ENCODE results near the gene THSD4.
"Not testable (repeated sequence)": the region's sequence is repeated elsewhere in the genome, so short reads cannot be mapped to it uniquely, and the experiment has no call there.

The THSD4 gene

DNA sequence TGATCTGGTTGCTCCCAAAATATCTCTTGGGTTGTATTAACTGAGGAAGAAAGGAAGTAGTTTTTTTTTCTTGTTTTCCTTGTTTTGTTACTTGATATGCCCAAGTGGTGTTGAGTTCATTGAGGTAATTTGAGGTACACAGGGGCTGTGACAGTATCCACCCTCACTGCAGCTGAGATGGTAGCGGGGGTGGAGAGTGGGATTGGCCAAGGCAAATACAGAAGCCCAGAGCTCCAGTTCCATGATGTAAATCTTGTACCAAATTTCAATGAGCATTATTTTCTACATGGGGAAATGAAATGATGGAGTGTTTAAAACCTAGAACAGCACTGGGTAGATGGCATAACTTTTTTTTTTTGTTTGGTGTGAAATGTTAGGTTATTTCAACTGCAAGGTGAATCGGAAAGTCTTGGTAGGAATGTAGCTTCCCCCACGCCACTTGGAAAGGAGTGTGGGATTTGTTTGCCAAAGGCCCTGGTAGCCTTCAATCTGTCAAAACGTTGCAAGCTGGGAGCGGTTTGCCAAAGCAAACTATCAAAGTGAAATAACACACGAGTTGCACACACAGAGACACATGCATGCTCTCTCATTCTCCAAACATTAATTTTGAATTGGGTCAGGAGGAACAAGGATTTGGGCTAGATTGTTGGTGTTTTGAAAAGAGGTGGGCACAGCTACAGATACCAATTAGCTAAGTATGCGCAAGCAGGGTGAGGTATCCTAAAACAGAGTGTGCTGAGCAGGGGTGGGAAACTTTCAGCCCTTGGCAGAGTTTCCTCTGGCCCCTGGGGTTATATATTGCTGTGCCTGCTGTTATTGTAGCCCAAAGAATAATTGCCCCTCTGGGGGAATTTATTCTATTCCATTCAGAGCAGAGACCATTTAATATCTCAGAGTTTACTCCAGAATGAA lies 34.6 kb downstream of the THSD4 start:
- no peak for DNase-seq

DNA sequence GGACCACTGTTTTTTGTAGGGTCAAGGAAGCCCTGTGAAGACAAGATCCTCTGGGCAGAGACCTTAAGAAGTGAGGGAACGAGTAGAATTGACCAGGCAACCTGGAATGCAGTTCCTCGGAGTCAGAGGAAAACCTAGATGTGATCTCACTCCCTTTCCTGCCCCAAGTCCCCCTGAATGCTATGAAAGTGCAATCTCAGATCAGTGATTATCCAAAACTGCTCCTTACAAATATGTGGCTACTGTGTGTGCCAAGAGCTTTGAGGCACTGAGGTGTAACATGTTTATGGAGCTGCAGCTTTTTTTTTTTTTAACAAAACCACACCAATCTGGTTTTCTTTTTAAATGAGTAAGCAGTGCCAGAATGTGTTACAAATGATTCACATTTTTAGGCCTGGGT lies 35.8 kb downstream of the THSD4 start:
- DNase-seq = no peak

DNA sequence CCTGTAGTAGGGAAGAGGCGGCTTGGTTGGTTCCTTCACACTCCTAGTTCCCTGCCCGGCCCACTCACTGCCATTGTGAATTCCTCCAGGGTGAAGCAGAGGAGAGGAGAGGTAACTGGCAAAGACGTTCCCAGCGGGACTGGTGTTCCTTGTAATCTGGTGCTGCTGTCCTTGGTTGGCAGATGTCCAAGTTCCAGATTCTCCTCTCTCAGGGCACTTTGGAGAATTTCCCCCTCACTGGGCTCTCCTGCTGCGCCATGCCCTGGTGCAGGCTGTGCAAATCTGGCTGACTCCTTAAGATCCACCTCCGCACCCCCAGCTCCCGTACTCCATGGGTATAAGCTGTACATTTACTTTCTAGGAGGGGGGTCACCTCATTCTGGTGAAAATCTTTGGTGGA lies 37.3 kb downstream of the THSD4 start:
- DNase-seq = no peak

DNA sequence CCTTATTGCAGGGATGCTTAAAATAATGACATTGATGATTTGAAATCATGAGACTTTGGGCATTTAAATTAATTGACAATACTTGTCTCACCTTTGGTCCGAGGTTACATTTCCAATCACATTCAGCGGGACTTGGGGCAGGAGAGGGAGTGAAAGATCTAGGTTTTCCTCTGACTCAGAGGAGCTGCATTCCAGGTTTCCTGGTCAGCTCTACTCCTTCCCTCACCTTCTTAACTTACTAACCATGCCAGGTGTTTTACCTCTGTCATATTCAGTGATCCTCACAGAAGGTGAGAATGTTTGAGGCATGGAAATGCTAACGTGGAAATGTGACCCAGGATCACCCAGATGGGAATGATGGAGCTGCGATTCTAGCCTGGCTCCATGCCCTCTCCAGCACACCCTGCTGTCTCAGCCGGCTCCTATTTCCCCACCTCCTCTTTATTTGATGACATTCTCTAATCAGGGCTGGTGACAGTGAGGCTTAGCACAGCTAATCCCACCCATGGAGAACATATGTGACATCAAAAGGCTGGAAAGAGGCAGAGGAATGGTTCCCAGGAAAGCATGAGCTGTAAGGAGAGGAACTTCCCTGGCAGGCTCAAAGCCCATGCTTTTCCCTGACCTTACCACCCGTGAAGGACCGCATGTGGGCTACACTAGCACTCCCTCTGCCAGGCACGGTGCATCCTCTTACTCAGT lies 38.7 kb downstream of the THSD4 start:
- DNase-seq = no peak

DNA sequence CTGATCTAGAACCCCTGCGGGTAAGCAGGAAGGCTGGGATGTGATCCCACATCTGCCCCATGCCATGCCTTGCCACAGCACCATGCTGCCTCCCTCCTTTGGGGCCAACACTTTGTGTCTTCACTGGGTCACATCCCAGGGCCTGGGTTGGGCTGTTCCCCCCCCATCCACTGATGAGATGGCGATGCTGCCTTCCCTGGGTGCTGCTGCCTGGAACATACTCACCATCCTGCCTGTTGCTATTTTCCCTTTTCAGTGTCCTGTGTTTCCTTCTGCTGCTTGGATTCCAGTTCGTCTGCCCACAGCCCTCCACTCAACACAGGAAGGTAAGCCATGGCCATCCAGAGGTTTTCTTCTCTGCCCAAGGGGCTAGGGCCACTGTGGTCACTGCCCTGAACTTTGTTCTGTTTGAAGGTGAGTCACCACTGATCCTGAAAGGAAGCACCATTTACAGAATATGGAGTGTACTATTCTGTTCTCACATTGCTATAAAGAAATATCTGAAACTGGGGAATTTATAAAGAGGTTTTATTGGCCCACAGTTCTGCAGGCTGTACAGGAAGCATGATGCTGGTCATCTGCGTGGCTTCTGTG lies 39.4 kb downstream of the THSD4 start:
- DNase-seq = no peak

DNA sequence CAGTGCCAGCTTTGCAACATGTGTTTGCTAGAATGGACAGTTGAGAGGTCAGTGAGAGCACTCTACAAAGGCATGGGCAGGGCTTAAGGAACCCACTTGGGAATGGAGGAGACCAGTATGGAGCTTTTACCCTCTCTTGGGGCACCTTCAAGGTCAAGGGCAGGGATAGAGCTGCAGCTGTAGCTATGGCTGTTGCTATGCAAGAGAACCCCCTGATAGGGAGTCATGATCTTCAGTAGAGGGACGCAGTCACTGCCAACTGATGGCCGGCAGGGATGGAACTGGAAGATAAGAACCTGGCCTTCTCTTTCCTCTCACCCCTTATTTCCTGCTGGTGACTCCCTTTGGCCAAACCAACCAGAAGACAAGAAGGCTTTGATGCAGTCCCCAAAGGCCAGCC lies 40.3 kb downstream of the THSD4 start:
- no peak for DNase-seq

DNA sequence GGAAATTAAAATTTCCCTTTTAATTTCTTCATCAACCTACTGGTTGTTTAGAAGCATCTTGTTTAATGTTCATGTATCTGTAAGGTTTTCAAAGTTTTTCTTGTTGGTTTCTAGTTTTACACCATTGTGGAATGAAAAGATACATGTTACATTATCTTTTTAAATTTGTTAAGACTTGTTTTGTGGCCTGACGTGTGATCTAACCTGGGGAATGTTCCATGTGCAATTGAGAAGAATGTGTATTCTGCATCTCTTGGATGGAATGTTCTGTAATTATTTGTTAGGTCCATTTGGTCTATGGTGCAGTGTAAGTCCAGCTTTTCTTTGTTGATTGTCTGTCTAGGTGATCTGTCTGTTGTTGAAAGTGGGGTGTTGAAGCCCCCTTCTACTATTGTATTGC lies 45.7 kb downstream of the THSD4 start:
- no peak for DNase-seq

DNA sequence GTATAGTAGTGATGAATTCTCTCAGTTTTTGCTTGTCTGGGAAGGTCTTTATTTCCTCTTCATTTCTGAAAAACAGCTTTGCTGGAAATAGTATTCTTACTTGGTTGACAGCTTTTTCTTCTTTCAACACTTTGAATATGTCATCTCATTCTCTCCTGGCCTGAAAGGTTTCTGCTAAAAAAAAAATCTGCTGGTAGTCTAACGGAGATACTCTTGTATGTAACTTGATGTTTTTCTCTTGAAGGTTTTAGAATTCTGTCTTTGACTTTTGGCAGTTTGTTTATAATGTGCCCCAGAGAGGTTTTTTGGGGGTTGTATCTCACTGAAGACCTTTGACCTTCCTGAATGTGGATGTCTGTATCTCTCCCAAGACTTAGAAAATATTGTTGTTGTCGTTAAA lies 47.0 kb downstream of the THSD4 start:
- DNase-seq = no peak

DNA sequence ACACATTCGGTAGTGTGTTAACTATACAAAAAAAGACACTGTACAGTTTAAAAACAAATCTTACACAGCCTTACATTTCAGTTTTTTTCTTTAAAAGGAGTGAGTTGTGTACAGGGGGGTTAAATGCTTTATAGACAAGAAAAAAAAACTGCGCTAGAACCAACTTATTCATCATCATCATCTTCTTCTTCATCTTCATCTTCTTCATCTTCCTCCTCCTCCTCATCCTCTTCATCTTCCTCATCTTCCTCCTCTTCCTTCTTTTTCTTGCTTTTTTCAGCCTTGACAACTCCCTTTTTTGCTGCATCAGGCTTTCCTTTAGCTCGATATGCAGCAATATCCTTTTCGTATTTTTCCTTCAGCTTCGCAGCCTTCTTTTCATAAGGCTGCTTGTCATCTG lies 49.3 kb downstream of the THSD4 start:
- not testable (repeated sequence) for DNase-seq

DNA sequence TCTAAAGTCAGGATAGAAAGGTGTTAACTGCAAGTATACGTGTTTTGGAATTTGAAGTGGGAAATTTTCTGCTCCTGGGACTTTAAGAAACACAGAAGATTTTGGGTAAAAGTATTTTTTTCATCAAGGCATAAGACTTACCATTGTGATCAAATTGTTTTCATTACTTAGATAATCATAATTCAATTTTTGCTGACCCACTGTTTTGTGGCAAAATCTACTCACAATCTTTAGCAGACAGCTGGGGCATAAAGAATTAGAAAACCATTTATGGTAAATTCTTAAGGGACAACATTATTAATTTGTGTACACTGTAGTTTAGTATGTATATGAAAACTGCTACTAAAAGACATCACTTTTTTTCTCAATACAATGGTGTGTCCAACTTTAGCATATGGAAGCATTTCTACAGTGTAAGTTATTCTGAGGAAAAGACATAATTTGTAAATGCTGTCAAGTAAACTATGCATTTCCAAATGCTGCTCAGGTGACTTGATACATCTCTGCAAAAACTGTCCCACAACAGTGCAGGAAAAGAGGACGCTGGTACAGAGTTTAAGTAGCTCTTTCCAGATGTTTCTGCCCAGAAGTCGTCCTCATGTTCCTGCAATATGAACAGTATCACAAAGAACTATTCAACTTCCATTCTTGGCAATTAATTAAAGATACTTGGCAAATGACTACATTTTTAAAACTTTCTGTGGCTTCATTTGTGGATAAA lies 52.3 kb downstream of the THSD4 start:
- DNase-seq = no peak

DNA sequence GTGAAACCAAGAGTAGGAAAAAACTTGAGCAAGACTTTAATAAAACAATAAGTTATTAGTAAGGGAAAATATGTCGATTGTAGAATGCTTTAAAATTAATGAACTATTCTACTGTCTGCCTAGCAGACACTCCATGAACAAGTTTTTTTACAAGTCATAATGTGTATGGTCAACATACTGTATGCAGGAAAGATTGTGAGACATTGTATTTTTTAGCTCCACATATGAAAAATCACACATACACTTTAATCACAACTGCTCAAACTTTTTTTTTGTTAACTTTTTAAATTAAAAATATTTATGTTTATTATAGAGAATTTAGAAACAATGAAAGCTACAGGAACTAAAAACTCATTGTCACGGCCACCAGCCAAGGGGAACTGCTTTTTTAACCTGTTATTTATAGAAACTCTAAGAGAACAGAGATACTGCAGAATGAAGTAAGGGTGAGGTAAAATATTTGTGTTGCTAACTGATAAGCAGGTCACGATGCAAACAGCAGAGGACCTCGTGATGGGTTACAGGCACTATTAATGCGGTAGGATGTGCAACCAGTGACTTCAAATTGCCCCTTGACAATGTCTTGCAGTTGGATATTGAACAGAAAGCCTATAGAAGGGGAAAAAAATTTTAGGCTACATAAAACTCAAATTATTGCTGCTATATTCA lies 53.0 kb downstream of the THSD4 start:
- no peak for DNase-seq

DNA sequence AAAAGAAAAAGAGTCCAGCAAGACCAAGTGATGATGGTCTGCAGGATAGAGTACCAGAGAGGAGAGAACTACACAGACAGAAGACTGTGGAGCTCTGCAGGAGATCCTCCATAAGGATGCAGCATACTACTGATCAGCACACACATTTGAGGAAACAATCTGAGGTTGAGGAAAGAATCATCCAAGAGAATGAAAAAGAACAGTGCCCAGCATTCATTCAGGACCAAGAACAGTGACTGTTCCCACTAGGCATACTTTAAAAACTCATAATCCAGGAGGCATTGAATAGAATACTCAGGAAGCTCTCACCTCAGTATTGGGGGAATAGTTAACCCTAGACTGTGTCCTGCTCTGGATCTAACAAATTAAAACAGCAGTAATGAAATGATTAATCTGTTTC lies 54.9 kb downstream of the THSD4 start:
- DNase-seq = no peak

DNA sequence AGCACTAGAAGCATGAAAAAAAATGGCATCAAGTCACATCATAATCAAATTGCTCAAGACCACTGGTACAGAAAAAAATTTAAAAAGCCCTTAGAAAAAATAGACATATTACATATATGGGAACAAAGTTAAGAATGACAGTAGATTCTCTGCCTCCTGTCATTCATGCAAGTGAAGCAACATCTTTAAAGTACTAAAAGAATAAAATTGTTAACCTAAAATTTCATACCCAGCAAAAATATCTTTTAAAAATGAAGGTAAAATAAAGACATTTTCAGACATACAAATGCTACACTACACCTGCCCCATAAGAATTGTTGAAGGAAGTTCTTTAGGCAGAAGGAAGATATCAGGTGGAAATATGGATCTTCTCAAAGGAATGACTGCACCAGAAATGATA lies 55.9 kb downstream of the THSD4 start:
- DNase-seq = no peak

DNA sequence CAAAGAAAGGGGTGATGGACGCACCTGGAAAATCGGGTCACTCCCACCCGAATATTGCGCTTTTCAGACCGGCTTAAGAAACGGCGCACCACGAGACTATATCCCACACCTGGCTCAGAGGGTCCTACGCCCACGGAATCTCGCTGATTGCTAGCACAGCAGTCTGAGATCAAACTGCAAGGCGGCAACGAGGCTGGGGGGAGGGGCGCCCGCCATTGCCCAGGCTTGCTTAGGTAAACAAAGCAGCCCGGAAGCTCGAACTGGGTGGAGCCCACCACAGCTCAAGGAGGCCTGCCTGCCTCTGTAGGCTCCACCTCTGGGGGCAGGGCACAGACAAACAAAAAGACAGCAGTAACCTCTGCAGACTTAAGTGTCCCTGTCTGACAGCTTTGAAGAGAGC lies 59.1 kb downstream of the THSD4 start:
- DNase-seq = not testable (repeated sequence)

DNA sequence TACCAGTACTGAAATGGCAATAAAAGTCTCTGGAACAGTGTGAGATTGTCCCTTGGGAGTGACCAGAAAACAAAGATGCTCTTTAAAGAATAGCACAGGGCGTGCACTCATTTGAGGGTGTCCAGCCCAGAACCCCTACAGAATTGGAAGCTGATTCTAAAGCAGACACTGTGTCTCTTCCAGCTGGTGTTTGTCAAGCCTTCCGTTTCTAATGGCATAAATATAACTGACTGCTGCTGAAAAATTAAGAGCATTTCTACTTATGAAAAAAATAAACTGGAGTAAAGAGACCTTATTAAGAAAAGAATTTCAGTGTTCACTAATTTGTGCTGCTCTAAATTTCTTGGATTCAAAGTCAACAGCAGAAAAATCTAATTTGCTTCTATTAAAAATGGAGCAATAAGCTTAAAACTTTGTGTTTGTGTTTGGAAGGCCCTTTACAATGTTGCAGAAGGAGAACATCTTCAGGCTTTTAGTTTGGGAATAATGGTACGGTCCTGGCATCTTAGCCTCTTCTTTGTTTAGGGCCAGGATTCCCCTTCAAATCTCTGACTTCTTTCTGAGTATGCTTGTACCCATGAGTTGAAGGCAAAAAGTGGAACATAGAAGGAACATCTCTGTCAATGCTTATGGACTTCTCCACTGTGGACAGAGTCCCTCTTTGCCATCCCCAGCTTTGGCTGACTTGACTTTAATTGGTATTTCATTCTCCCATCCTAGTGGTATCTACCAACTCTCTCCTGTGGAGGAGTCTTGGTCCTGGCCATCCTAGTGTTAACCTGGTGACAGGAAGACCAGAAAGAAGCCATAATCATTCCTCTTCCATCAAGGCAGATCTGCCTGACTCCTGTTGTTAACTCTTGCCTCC lies 65.9 kb downstream of the THSD4 start:
- no peak for DNase-seq

DNA sequence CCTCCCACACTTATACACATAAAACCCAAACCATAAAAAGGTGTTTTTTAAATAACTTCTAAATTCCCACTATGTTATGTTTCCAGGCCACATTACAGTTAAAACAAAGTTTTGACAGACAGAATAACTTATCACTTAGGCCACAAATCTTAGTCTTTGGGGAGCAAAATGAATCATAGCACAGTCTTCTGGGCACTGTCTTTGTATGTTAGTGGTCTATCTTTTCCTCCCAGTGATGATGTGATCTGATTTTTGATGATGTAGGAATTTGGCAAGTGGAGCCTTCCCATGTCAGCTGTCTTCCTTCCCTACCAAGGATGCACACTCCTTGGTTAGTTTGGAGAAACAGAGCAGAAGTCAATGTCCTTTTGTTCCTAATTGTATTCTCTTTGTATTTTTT lies 67.3 kb downstream of the THSD4 start:
- no peak for DNase-seq

DNA sequence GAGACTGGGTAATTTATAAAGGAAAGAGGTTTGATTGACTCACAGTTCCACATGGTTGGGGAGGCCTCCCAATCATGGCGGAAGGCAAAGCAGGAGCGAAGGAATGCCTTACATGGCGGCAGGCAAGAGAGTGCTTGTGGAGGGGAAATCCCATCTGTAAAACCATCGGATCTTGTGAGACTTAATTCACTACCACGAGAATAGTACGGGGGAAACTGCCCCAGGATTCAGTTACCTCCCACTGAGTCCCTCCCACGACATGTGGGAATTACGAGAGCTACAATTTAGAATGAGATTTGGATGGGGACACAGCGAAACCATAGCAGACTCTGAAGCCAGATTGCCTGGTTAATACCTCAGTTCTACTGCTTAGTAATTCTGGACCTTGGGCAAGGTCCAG lies 67.8 kb downstream of the THSD4 start:
- no peak for DNase-seq

DNA sequence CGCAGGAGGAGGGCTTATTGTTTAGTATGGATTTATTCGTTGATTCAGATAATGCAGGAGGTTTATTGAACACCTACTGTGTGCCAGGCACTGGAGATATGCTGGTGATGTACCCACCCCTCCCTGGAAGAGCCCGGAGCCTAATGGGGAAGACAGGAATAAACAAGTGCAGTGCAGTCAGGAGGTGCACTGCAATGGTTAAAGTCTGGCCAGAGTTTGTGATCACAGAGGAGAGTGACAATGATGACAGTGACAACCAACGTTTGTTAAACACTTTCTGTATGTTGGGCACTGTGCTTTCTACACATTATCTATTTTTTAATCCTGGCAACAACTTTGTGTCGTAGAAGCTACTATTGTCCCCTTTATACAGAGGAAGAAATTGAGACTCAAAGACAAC lies 70.4 kb downstream of the THSD4 start:
- no peak for DNase-seq

DNA sequence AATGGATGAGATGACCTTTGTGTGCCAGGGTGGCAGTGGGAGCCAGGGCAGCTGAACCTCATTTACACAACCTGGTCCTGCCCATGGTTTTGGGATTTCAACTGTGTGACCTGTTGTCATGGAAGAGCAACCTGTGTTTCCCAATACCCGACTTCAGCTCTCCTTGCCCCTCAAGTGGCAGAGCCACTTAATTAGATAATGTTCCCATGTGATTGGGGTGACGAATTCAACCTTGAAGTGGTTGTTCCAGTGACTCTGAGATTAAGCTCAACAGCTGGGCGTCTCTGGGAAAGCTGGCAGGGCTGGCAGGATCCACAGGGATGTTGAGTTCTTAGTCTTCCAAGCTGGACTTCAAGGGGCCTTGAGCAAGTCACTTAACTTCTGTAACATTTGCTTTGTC lies 71.0 kb downstream of the THSD4 start:
- no peak for DNase-seq

DNA sequence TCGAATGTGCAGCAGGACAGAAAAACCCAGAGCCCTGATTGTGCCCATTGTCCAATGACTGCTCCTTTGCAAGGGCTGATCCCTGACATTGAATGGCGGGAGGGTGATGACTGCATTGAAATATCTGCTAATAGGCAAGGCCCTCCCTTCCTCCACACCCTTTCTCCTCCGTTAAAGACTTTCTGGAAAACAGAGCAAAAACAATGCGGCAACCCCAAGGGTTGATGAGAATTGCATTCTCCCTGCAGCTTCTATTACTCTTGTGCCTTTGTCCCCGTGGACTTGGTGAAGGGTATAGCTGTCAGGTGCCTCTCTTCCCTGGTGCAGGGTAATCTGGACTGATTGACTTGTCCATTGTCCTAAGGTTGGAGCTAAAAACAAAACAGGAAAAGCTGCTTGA lies 71.8 kb downstream of the THSD4 start:
- no peak for DNase-seq

DNA sequence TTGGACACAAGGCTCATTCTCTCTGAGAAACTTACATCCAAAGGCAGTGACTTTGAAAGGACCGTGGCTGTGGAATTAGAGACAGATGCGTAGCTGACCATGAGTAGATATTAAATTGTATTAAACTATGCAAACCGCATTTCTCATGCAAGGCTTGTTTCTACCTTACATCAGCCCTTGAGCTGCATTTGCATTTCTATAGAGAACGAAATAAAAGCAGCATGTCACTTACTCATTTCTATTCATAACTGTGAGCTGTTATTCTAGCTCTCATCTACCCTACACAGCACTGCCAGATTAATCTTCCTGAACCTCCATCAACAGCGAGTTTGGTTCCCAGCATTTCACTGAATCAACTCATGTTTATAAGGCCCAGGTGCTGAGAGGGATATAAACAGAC lies 72.3 kb downstream of the THSD4 start:
- DNase-seq = no peak

Measured in C1 segment of cervical spinal cord (tissue), 14 donors.